OCI-LY1 (cell line): ENCODE data around the gene THRA.

Experiments
- H2AFZ ChIP-seq: fragments of 200-600 bp; sonication (generic), shearing (Covaris generic); 2 replicates; pipeline ENCODE4 v1.6.0; 2014; ENCODE audit warnings: antibody characterized with exemption, mild to moderate bottlenecking, low read length
- H3F3A ChIP-seq: fragments of 200-600 bp; sonication (generic), shearing (Covaris generic); 2 replicates; pipeline ENCODE4 v1.6.0; 2014; ENCODE audit warnings: mild to moderate bottlenecking, antibody characterized with exemption, low read length, moderate library complexity; ENCODE audit not compliant: insufficient read depth
- H3K27ac ChIP-seq: fragments of 200-600 bp; sonication (generic); 2 replicates; pipeline ENCODE4 v1.5.1; 2014; ENCODE audit warnings: low read length, mixed run types, mild to moderate bottlenecking, low read depth; ENCODE audit not compliant: poor library complexity, severe bottlenecking
- H3K27me3 ChIP-seq: fragments of 200-600 bp; sonication (generic); 2 replicates; pipeline ENCODE4 v1.6.0; 2014; ENCODE audit warnings: antibody characterized with exemption, mild to moderate bottlenecking, low read length, moderate library complexity; ENCODE audit not compliant: insufficient read depth
- H3K36me3 ChIP-seq: fragments of 200-600 bp; sonication (generic); 2 replicates; pipeline ENCODE4 v1.6.1; 2014; ENCODE audit warnings: mild to moderate bottlenecking, antibody characterized with exemption, low read length, moderate library complexity, mixed read lengths; ENCODE audit not compliant: insufficient read depth
- H3K4me1 ChIP-seq: fragments of 200-600 bp; sonication (generic); 2 replicates; pipeline ENCODE4 v1.5.1; 2014; ENCODE audit warnings: mild to moderate bottlenecking, low read length, moderate library complexity; ENCODE audit not compliant: insufficient read depth, severe bottlenecking
- H3K4me2 ChIP-seq: fragments of 200-600 bp; sonication (generic), shearing (Covaris generic); 2 replicates; pipeline ENCODE4 v1.6.1; 2014; ENCODE audit warnings: low read length
- H3K4me3 ChIP-seq: fragments of 200-600 bp; sonication (generic); 2 replicates; pipeline ENCODE4 v1.5.1; 2014; ENCODE audit warnings: low read length, low read depth, mild to moderate bottlenecking, mixed read lengths; ENCODE audit not compliant: poor library complexity, severe bottlenecking
- H3K79me2 ChIP-seq: fragments of 200-600 bp; shearing (Covaris generic); 2 replicates; pipeline ENCODE4 v1.6.1; 2016; ENCODE audit warnings: mixed run types, low read length, mixed read lengths; ENCODE audit not compliant: insufficient read depth
- H3K9ac ChIP-seq: fragments of 200-600 bp; sonication (generic), shearing (Covaris generic); 2 replicates; pipeline ENCODE4 v1.6.1; 2014; ENCODE audit warnings: mild to moderate bottlenecking, low read length, mixed read lengths
- H3K9me2 ChIP-seq: fragments of 200-600 bp; sonication (generic), shearing (Covaris generic); 2 replicates; pipeline ENCODE4 v1.6.1; 2014; ENCODE audit warnings: low read depth, mild to moderate bottlenecking, low read length, mixed read lengths
- H3K9me3 ChIP-seq: fragments of 200-600 bp; shearing (Covaris generic); 2 replicates; pipeline ENCODE4 v1.6.1; 2014; ENCODE audit warnings: low read length, mixed read lengths
- H4K20me1 ChIP-seq: fragments of 200-600 bp; sonication (generic), shearing (Covaris generic); 2 replicates; pipeline ENCODE4 v1.6.0; 2016; ENCODE audit warnings: mild to moderate bottlenecking, low read length; ENCODE audit not compliant: insufficient read depth
- EZH2 ChIP-seq: fragments of 200-600 bp; sonication (generic), shearing (Covaris generic); IDR thresholded peaks from 2 replicates; pipeline ENCODE4 v1.8.0; 2017; ENCODE audit warnings: borderline replicate concordance, mixed run types, mild to moderate bottlenecking, antibody characterized with exemption, low read length, moderate library complexity, mixed read lengths
- TF ChIP-seq, protein P1 (sequence below): fragments of 200-600 bp; sonication (generic), shearing (Covaris generic); IDR thresholded peaks from 2 replicates; pipeline ENCODE4 v1.5.1; 2017; ENCODE audit warnings: mild to moderate bottlenecking, antibody characterized with exemption, low read length, moderate library complexity, mixed read lengths

THRA gene

DNA sequence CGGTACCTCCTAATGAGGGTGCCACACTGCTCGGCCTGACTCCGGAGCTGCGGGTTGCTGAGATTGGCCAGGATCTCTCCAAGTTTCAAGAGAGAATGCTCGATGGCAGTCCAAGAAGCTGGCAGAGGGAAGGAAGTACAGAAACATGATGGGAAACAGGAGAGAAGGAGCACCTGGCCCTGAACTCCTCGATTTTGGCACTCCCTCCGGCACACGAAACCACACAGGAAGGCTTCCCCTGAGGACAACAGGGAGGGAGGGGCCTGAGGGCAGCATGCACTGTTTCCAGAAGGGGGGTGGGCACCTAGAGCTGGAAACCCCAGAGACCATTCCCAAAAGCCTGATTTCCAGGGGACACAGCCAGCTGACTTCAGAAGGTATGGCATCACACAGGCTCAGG lies 29.4 kb upstream of the THRA start:
- Histone ChIP-seq H4K20me1 (no peaks in the 10 kb centered on the region), H3K27ac (no peak overlapping the region), H3F3A (no peaks in the 10 kb centered on the region), H3K4me3 (no peak overlapping the region), H3K9me3 (no peaks in the 10 kb centered on the region), H3K27me3 (no peaks in the 10 kb centered on the region), H3K9ac (no peak overlapping the region), H3K9me2 (no peaks in the 10 kb centered on the region), H3K36me3 (peaks cover 58% of the 10 kb centered on the region; the same call in 1 of the 2 replicates), H3K4me1 (no peaks in the 10 kb centered on the region), H2AFZ (no peak overlapping the region), H3K4me2 (no peak overlapping the region), H3K79me2 (no peaks in the 10 kb centered on the region)
- TF ChIP-seq, protein P1, sequence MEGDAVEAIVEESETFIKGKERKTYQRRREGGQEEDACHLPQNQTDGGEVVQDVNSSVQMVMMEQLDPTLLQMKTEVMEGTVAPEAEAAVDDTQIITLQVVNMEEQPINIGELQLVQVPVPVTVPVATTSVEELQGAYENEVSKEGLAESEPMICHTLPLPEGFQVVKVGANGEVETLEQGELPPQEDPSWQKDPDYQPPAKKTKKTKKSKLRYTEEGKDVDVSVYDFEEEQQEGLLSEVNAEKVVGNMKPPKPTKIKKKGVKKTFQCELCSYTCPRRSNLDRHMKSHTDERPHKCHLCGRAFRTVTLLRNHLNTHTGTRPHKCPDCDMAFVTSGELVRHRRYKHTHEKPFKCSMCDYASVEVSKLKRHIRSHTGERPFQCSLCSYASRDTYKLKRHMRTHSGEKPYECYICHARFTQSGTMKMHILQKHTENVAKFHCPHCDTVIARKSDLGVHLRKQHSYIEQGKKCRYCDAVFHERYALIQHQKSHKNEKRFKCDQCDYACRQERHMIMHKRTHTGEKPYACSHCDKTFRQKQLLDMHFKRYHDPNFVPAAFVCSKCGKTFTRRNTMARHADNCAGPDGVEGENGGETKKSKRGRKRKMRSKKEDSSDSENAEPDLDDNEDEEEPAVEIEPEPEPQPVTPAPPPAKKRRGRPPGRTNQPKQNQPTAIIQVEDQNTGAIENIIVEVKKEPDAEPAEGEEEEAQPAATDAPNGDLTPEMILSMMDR = no peak
- TF ChIP-seq EZH2 = no peak

DNA sequence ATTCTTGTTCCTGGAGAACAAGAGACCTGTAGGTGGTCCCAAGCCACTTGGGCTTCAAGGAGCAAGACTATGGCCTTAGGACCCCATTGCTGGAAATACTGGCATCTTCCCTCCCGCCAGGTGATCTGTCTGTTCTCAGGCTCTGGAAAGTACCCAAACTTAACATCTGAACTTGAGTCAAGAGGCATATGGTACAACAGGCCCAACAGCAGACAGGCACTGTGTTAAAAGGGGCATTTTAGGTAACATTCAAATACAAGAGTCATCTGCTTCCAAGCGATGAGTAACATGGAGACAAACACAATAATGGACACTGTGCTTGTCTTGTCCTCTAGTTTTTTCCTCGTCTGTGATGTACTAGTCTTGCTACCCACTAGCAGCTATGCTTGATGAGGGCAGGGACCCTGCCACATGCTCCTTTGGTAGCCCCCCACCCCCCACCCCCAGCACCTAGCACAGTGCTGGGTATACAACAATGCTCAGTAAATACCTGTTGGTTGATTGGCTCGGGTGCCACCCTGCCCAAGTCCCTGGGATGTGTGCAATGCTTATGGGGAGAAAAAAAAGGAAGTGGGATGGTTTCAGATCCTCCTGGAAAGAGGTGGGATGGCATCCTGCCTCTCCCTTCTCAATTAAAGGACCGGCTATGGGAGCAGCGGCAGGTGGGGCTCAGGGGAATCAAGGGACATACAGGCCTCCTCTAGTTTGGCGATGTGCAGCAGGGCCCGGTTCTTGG lies 28.2 kb upstream of the THRA start:
- no peak overlapping the region for H3K27ac ChIP-seq

DNA sequence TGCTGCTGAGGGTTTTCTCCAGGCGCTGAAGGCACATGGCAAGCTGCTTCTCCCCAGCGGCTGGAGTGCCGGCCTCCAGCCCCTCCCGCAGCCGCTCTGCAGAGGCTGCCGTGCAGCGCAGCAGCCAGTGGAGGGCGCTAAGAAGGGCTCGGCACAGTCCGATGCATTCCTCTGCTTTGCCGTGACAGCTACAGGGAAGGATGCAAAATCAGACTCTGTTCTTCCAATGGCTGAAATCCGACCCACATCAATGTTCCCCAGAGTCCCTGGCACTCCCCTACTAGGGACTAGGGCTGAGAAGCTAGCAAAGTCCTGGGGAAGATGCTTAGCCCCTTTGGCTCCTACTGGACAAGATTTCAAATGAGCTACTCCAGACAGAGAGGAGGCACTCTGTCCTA lies 27.6 kb upstream of the THRA start:
- Histone ChIP-seq H4K20me1 (no peaks in the 10 kb centered on the region), H3K36me3 (peaks cover 41% of the 10 kb centered on the region; the same call in 1 of the 2 replicates), H3K9ac (no peak overlapping the region), H3F3A (no peaks in the 10 kb centered on the region), H3K4me3 (no peak overlapping the region), H3K27ac (no peak overlapping the region), H3K79me2 (no peaks in the 10 kb centered on the region), H3K4me1 (no peaks in the 10 kb centered on the region), H3K4me2 (no peak overlapping the region), H3K9me2 (no peaks in the 10 kb centered on the region), H3K9me3 (no peaks in the 10 kb centered on the region), H3K27me3 (no peaks in the 10 kb centered on the region), H2AFZ (no peak overlapping the region)
- TF ChIP-seq, protein P1 = peak; percentile 94
- TF ChIP-seq EZH2 = no peak

More for the DNA sequence above, 28.2 kb upstream of the THRA start:
- Histone ChIP-seq H3K79me2 (no peaks in the 10 kb centered on the region), H2AFZ (no peak overlapping the region), H3K9ac (no peak overlapping the region), H3K9me2 (no peaks in the 10 kb centered on the region), H3K9me3 (no peaks in the 10 kb centered on the region), H4K20me1 (no peaks in the 10 kb centered on the region), H3K4me3 (no peak overlapping the region), H3K4me2 (no peak overlapping the region), H3K27me3 (no peaks in the 10 kb centered on the region), H3K4me1 (no peaks in the 10 kb centered on the region), H3F3A (no peaks in the 10 kb centered on the region), H3K36me3 (peaks cover 46% of the 10 kb centered on the region; the same call in 1 of the 2 replicates)
- TF ChIP-seq, protein P1 = no peak
- TF ChIP-seq EZH2 = no peak
